ENCODE results near the gene ASB1.
"Not testable (repeated sequence)": the region's sequence is repeated elsewhere in the genome, so short reads cannot be mapped to it uniquely, and the experiment has no call there.

Gene ASB1

DNA sequence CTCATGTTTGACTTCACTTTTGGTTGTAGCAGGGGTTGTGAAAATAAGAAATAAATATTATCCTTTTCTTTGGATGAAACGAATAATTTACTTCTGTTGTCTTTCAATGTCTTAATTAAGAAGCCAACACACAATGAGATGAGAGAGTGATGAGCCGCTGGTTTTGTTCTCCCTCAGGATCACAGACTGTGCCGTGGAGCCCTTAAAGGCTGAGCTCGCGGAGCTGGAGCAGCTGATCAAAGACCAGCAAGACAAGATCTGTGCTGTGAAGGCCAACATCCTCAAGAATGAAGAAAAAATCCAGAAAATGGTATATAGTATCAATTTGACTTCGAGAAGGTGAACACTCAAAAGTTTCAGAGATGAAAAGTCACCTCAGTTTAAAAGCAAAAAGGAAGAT lies 28.1 kb upstream of the ASB1 start:
- Histone ChIP-seq H3K36me3 (ENCODE audit: insufficient read depth, low read length) (no peaks in the 10 kb centered on the region), H3K9me3 (ENCODE audit: low read depth, low read length) (no peaks in the 10 kb centered on the region), H3K4me3 (no peak overlapping the region), H3K9ac (ENCODE audit: insufficient read length) (no peak overlapping the region), H3K27ac (no peak overlapping the region)
- TF ChIP-seq POLR2AphosphoS5 (IDR thresholded peaks at IDR 0.05; ENCODE audit: borderline replicate concordance, low read depth, low read length), result no peak
- no peak for TF ChIP-seq FOXP2 (optimal IDR thresholded peaks at IDR 0.05; ENCODE audit: control extremely low read depth, extremely low read length, insufficient read depth)
- no peak for TF ChIP-seq EZH2 (IDR thresholded peaks at IDR 0.05)
- DNase-seq (ENCODE audit: low read depth, low spot score), result no peak

DNA sequence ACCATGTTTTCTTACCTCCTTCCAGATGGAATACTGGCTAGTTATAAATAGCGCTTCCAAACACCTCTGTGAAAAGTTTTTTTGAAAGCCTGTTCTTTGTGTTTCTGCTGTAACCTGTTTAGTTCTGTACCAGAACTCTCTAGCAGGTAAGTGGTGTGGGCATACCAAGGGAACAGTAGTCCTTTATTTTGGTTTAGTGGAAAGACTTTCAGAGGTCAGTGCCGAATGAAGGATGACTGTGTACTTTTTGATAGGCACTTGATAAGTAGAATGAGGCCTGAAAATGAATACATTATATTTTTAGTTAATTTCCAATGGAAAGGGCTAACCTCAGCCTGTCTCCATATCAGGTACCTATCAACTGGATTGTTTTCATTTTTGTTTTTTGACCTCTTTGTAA lies 27.6 kb upstream of the ASB1 start:
- Histone ChIP-seq H3K9ac (ENCODE audit: insufficient read length) (no peak overlapping the region), H3K36me3 (ENCODE audit: insufficient read depth, low read length) (no peaks in the 10 kb centered on the region), H3K4me3 (no peak overlapping the region), H3K9me3 (ENCODE audit: low read depth, low read length) (no peaks in the 10 kb centered on the region), H3K27ac (0 out of 2 replicates have a peak overlapping the region, but pooled peaks have one; percentile 3)
- DNase-seq (ENCODE audit: low read depth, low spot score), result no peak
- TF ChIP-seq FOXP2 (optimal IDR thresholded peaks at IDR 0.05; ENCODE audit: control extremely low read depth, extremely low read length, insufficient read depth) (no peak), EZH2 (IDR thresholded peaks at IDR 0.05) (no peak), POLR2AphosphoS5 (IDR thresholded peaks at IDR 0.05; ENCODE audit: borderline replicate concordance, low read depth, low read length) (no peak)

DNA sequence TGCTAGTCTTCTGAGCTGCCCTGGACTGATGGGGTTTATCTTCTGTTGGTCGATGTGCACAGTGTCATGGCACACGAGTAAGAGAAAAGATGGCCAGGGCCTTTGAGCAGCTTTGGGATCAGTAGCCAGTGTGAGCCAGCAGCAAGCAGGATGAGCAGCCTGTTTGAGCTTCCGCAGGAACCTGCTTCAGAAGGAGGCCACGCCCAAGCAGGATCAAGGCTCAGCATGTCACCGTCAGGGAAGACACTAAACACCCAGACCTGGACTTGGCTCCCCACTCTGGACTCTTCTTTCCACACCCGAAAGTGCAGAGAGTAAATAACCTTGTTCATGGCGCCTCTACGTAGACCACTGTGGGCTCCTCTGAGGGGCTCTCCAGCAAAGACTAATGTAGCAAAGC lies 25.2 kb upstream of the ASB1 start:
- Histone ChIP-seq H3K27ac (no peak overlapping the region), H3K9ac (ENCODE audit: insufficient read length) (no peak overlapping the region), H3K4me3 (no peak overlapping the region), H3K36me3 (ENCODE audit: insufficient read depth, low read length) (no peaks in the 10 kb centered on the region), H3K9me3 (ENCODE audit: low read depth, low read length) (no peaks in the 10 kb centered on the region)
- no peak for DNase-seq (ENCODE audit: low read depth, low spot score)
- TF ChIP-seq EZH2 (IDR thresholded peaks at IDR 0.05) (no peak), POLR2AphosphoS5 (IDR thresholded peaks at IDR 0.05; ENCODE audit: borderline replicate concordance, low read depth, low read length) (no peak)

DNA sequence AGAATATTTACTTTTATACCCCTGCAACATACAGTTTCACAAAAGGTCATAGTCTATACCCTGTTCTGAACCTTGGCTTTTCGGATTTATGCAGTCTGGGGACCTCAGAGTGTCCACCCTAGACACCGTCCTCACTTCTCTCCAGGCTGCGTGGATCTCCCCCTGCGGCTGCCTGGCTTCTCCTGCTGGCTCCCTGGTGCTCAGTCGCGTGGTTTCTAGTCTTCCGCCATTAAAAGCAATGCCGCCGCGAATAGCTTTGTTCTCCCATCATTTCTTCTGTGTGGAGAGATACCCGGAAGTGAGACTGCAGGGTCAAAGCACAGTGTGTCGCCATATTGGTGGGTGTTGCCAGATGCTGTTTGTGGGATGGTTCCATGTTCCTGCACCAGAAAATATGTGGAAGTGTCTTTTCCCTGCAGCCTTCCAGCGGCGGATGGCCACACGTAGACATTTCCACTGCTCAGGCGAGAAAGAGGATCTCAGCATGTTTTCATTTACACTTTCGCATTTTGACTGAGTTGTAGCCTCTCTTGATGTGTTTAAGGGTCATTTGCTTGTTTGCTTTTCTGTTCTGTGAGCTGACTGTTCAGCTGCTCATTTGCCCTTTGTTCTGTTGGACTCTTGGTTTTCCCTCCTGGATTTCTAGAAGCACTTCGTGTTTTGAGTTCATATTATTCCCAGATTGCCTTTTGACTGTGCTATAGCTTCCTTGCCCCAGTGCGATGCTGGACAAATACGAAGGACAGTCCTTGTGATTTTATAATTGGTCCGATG lies 22.9 kb upstream of the ASB1 start:
- TF ChIP-seq FOXP2 (optimal IDR thresholded peaks at IDR 0.05; ENCODE audit: control extremely low read depth, extremely low read length, insufficient read depth), result no peak
- TF ChIP-seq EZH2 (IDR thresholded peaks at IDR 0.05), result no peak
- no peak for TF ChIP-seq POLR2AphosphoS5 (IDR thresholded peaks at IDR 0.05; ENCODE audit: borderline replicate concordance, low read depth, low read length)
- Histone ChIP-seq H3K4me3 (no peak overlapping the region), H3K36me3 (ENCODE audit: insufficient read depth, low read length) (no peaks in the 10 kb centered on the region), H3K9me3 (ENCODE audit: low read depth, low read length) (no peaks in the 10 kb centered on the region), H3K27ac (no peak overlapping the region), H3K9ac (ENCODE audit: insufficient read length) (no peak overlapping the region)
- DNase-seq (ENCODE audit: low read depth, low spot score), result no peak

DNA sequence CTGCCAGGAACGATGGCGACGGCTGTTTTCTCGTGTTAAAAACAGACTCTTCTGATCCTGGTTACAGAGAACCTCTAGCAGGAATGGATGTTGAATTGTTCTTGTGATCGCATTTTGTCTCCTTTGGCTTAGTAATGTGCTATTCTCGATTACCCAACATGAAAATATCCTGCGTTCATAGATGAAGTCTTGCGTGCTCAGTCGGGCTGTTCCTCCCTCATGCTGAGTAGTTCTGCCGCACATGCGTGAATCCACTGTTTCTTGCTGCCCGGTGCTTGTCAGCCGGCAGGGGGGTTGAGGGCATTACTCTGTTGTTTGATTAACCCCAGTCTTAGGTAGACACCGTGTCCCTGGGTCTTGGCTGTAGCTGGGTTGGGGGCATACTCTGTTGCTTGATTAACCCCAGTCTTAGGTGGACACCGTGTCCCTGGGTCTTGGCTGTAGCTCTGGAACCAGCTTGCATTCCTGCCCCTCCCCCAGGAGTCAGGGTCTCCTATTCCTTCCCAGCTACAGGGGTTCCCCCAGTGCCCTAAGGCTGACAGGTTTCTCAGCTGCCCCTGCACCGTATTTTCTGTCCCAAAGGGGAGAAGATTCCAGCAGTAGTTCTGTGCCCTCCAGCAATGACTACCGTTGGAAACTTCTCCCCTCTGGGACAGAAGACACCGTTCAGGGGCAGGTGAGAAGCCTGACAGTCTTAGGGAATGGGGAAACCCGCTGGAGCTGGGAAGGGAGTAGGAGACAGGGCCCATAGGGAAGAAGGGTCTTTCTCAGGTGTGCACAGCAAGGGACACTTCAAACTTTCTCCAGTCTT lies 22.1 kb upstream of the ASB1 start:
- Histone ChIP-seq H3K9me3 (ENCODE audit: low read depth, low read length) (no peaks in the 10 kb centered on the region), H3K9ac (ENCODE audit: insufficient read length) (no peak overlapping the region), H3K27ac (no peak overlapping the region), H3K36me3 (ENCODE audit: insufficient read depth, low read length) (no peaks in the 10 kb centered on the region), H3K4me3 (no peak overlapping the region)
- no peak for DNase-seq (ENCODE audit: low read depth, low spot score)
- TF ChIP-seq POLR2AphosphoS5 (IDR thresholded peaks at IDR 0.05; ENCODE audit: borderline replicate concordance, low read depth, low read length), result no peak
- TF ChIP-seq EZH2 (IDR thresholded peaks at IDR 0.05), result no peak
- TF ChIP-seq FOXP2 (optimal IDR thresholded peaks at IDR 0.05; ENCODE audit: control extremely low read depth, extremely low read length, insufficient read depth), result no peak

DNA sequence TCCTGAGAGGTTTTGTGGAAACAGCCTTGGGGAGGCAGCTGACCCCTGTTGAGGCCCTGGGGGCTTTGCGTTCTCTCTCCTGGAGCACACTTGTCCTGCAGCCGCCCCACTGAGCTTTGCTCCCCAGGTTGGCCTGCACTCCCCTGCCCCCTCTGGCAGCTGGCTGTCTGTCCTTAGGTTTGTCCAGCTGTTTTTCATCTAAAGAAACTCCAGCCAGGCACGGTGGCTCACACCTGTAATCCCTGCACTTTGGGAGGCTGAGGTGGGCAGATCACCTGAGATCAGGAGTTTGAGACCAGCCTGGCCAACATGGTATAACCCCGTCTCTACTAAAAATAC lies 21.5 kb upstream of the ASB1 start:
- DNase-seq (ENCODE audit: low read depth, low spot score); H3K36me3 ChIP-seq (ENCODE audit: insufficient read depth, low read length); H3K27ac ChIP-seq; H3K9me3 ChIP-seq (ENCODE audit: low read depth, low read length); H3K4me3 ChIP-seq; H3K9ac ChIP-seq (ENCODE audit: insufficient read length): not testable (repeated sequence)

DNA sequence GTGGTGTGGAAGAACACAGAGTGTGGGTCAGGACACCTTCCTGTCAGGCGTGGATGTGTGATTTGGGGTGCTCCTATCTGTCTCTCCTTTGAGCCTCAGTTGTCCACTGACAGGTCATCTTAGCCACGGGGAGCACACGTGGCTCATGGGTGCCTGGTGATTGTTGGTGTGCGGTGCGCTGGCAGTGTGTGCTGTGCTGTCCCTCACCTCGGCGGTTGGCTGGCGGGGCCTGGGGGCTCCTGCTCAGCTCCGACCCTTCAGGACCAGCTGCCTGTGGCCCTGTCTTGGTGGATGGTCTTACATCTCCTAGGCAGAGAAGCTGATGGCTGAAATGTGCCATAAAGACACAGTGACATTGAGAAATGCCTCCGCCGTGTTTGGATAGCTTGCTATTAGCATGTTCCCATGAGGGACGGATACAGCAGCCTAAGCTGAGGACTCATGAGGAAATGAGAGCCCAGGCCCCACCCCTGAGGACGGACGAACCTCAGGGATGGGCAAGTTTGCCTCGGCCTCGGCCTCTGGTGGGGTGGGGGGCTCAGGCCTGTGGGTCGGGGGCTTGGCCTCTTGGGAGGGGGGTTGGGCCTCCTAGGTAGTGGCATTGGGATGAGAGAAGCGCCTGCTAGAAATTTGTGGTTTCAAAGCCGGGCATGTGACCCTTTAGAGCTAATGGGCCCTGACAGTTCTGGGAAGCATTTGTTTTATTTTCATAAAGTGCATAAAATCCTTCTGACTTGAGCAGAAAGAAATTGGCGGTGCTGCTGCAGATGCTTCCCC lies 20.3 kb upstream of the ASB1 start:
- Histone ChIP-seq H3K9ac (ENCODE audit: insufficient read length) (no peak overlapping the region), H3K9me3 (ENCODE audit: low read depth, low read length) (no peaks in the 10 kb centered on the region), H3K27ac (no peak overlapping the region), H3K36me3 (ENCODE audit: insufficient read depth, low read length) (no peaks in the 10 kb centered on the region), H3K4me3 (no peak overlapping the region)
- no peak for DNase-seq (ENCODE audit: low read depth, low spot score)
- TF ChIP-seq EZH2 (IDR thresholded peaks at IDR 0.05), result no peak
- TF ChIP-seq POLR2AphosphoS5 (IDR thresholded peaks at IDR 0.05; ENCODE audit: borderline replicate concordance, low read depth, low read length), result no peak
- TF ChIP-seq FOXP2 (optimal IDR thresholded peaks at IDR 0.05; ENCODE audit: control extremely low read depth, extremely low read length, insufficient read depth), result no peak

DNA sequence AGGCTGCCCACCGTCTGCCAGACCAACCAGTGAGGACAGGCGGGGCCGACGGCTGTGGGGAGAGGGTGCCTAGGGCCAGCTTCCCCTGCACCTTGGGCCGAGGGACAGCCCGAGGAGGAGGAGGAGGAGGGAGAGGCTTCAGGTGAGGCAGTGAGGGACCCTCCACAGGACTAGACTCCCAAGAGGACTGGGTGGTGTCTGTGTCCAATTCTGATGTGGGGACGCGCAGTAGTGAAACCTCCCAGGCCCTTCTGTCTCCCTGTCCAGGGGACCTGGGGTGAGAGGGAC lies 19.8 kb upstream of the ASB1 start:
- Histone ChIP-seq H3K36me3 (ENCODE audit: insufficient read depth, low read length) (no peaks in the 10 kb centered on the region), H3K9ac (ENCODE audit: insufficient read length) (no peak overlapping the region), H3K9me3 (ENCODE audit: low read depth, low read length) (no peaks in the 10 kb centered on the region), H3K27ac (no peak overlapping the region), H3K4me3 (no peak overlapping the region)
- DNase-seq (ENCODE audit: low read depth, low spot score), result no peak
- TF ChIP-seq POLR2AphosphoS5 (IDR thresholded peaks at IDR 0.05; ENCODE audit: borderline replicate concordance, low read depth, low read length) (no peak), FOXP2 (optimal IDR thresholded peaks at IDR 0.05; ENCODE audit: control extremely low read depth, extremely low read length, insufficient read depth) (no peak), EZH2 (IDR thresholded peaks at IDR 0.05) (no peak)
